Measurements from ENCODE around the gene SH3RF3.

Gene SH3RF3

GRCh38 chr2:109185338-109185737 is 56.3 kb downstream of the SH3RF3 start:
- DNase-seq = peak; percentile 79

- peak; percentile 76 for DNase-seq
These were observed 57.0 kb downstream of the SH3RF3 start for GRCh38 chr2:109185821-109186570.

GRCh38 chr2:109186656-109187250 is 57.7 kb downstream of the SH3RF3 start:
- no peak for DNase-seq

- no peak for DNase-seq
These were observed 58.9 kb downstream of the SH3RF3 start for GRCh38 chr2:109187711-109188495.

GRCh38 chr2:109188496-109188890 is 59.5 kb downstream of the SH3RF3 start:
- DNase-seq = no peak

GRCh38 chr2:109188898-109189297 is 59.9 kb downstream of the SH3RF3 start:
- DNase-seq = no peak

- no peak for DNase-seq
These were observed 60.7 kb downstream of the SH3RF3 start for GRCh38 chr2:109189751-109190150.

GRCh38 chr2:109193807-109194619 is 65.0 kb downstream of the SH3RF3 start:
- DNase-seq = no peak

- no peak for DNase-seq
These were observed 65.6 kb downstream of the SH3RF3 start for GRCh38 chr2:109194620-109194937.

GRCh38 chr2:109195193-109196045 is 66.4 kb downstream of the SH3RF3 start:
- no peak for DNase-seq

GRCh38 chr2:109196081-109196875 is 67.3 kb downstream of the SH3RF3 start:
- DNase-seq = no peak

GRCh38 chr2:109197491-109198418 is 68.8 kb downstream of the SH3RF3 start:
- DNase-seq = no peak

GRCh38 chr2:109199790-109200189 is 70.8 kb downstream of the SH3RF3 start:
- DNase-seq = no peak

GRCh38 chr2:109200616-109201464 is 71.8 kb downstream of the SH3RF3 start:
- DNase-seq = no peak

- no peak for DNase-seq
These were observed 72.7 kb downstream of the SH3RF3 start for GRCh38 chr2:109201465-109202327.

GRCh38 chr2:109202486-109202885 is 73.5 kb downstream of the SH3RF3 start:
- DNase-seq = no peak

GRCh38 chr2:109203246-109204011 is 74.4 kb downstream of the SH3RF3 start:
- no peak for DNase-seq
